SIG-M5 (cell line): Measurements from ENCODE around the gene GNGT2.

Experiments used
- DNase-seq: peaks from one replicate; lab custom pipeline; 2025; lab: John Stamatoyannopoulos, UW

The GNGT2 gene

DNA sequence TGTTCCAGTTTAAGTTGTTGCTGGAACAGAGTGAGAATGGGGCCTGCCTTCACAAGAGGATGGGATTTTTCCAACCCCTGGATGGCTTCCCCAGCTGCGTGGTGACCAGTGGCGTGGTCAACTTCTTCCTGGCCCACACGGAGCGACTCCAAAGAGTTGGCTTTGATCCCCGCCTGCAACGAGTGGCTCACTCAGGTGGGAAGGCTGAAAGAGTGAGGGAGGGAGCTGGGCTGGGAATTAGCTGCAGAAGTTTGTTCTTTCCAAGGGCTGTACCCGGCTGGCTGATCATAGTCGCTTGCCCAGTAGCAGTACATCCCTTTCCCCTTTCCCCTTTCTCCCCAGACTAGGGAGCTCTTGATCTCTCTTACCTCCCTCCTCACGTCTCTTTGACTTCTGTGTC lies 41.7 kb downstream of the GNGT2 start:
- no peak for DNase-seq

DNA sequence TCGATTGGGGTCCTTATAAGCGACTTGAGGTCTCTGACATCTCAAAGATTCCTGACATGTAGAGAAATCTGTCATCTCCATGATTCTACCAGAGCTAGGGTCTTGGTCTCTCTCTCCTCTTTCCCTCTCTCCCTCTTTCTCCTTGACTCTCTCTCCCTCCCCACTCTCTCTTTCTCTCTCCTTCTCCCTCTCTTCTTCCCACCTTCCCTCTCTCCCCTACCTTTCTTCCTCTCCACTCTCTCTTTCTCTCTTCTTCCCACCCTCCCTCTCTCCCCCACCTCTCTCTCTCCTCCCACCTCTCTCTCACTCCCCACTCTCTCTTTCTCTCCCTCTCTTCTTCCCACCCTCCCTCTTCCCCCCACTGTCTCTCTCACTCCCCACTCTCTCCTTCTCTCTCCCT lies 45.2 kb downstream of the GNGT2 start:
- DNase-seq = no peak

DNA sequence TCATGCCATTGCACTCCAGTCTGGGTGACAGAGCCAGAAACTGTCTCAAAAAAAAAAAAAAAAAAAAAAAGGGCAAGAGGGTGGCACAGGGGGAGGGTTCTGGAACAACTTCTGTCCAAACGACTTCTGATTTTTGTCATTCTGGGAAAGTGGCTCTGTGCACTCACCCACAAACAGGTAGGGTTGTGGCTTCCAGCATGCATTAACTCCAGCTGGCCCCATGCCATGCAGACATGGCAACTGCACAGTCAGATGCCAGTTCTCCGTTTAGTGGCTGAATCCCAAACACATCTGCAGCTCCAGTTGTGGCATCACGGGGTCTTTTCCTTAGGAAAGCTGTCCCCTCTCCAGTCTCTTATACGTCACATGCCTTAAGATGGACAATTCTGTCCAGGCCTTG lies 47.5 kb downstream of the GNGT2 start:
- no peak for DNase-seq

DNA sequence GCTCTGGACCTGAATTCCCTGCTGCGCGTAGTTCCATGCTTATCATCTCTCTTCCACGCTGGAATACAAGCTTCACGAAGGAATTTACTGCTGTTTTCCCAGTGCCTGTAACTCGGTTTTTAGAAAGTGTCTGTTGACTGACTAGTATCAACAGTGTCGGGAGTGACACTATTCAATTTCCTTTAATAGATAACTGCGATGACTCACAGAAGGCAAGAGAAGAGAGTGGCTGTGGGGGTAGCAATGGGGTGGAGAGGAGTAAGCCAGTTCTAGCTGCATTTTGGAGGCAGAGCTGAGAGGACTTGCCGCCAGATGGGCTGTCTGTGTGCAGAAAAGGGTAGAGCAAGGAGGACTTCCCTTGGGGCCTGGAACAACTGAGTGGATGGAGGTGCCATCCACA lies 52.6 kb downstream of the GNGT2 start:
- no peak for DNase-seq

DNA sequence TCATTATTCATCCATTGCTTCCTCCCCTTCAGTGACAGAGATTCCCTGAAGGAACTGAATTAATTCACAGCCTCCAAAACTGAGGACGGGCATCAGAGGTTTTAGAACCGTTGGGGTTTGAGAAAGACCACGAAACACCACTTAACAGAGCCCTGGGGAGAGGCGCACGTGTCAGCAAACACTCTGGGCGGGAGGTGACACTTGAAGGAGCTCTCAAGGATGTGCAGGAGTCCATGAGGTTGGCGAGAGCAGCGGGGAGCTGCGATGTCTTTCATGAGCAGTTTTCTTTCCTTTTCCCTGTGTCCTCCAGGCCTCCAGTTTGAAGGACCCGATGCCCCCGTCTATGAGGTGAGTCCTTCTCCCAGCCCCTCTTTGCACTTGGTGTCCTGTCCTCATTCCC lies 54.1 kb downstream of the GNGT2 start:
- no peak for DNase-seq
